ES-I3 (cell line): ENCODE data around the gene TRPV3.

Experiments
- H3K36me3 ChIP-seq: 2 replicates; pipeline ENCODE4 v1.6.1; 2013; ENCODE audit warnings: mild to moderate bottlenecking, low read length, control low read depth, moderate library complexity; ENCODE audit not compliant: insufficient read depth
- H3K4me1 ChIP-seq: 2 replicates; pipeline ENCODE4 v1.6.1; 2013; ENCODE audit warnings: mild to moderate bottlenecking, control low read depth, low read length; ENCODE audit not compliant: insufficient read depth
- H3K9ac ChIP-seq: 2 replicates; pipeline ENCODE4 v1.6.1; 2013; ENCODE audit warnings: low read depth, mild to moderate bottlenecking, low read length, moderate library complexity
- H3K9me3 ChIP-seq: 2 replicates; pipeline ENCODE4 v1.6.1; 2013; ENCODE audit warnings: mild to moderate bottlenecking, low read length, moderate library complexity; ENCODE audit not compliant: control insufficient read depth, insufficient read depth

The TRPV3 gene

GRCh38 chr17:3557768-3558583 is at the start of gene TRPV3:
TRPV3 (minus strand) TSS chr17:3557812; CDS start chr17:3554850, 2,962 bp downstream.
- H3K9me3 ChIP-seq: no peaks in the 10 kb centered on the region
- H3K36me3 ChIP-seq: no peaks in the 10 kb centered on the region
- H3K9ac ChIP-seq: no peak within 1 kb of the TSS
- no peaks in the 10 kb centered on the region; the same call in 1 of the 2 replicates for H3K4me1 ChIP-seq

GRCh38 chr17:3603870-3604259 is 46.3 kb upstream of the TRPV3 start:
- H3K4me1 ChIP-seq: no peaks in the 10 kb centered on the region
- H3K9me3 ChIP-seq: no peaks in the 10 kb centered on the region
- H3K36me3 ChIP-seq: peaks cover 6% of the 10 kb centered on the region
- no peak overlapping the region for H3K9ac ChIP-seq

- H3K9ac ChIP-seq: no peak overlapping the region
- no peaks in the 10 kb centered on the region for H3K4me1 ChIP-seq
- H3K9me3 ChIP-seq: no peaks in the 10 kb centered on the region
- peaks cover 4% of the 10 kb centered on the region; the same call in 1 of the 2 replicates for H3K36me3 ChIP-seq
These were observed 45.7 kb upstream of the TRPV3 start for GRCh38 chr17:3603119-3603869.

- no peaks in the 10 kb centered on the region for H3K4me1 ChIP-seq
- H3K9me3 ChIP-seq: no peaks in the 10 kb centered on the region
- no peak overlapping the region for H3K9ac ChIP-seq
- peaks cover 4% of the 10 kb centered on the region; the same call in 1 of the 2 replicates for H3K36me3 ChIP-seq
These were observed 44.9 kb upstream of the TRPV3 start for GRCh38 chr17:3602499-3602898.

- Histone ChIP-seq H3K9ac (no peak overlapping the region), H3K4me1 (no peaks in the 10 kb centered on the region), H3K9me3 (no peaks in the 10 kb centered on the region), H3K36me3 (peaks cover 4% of the 10 kb centered on the region; the same call in 1 of the 2 replicates)
These were observed 43.1 kb upstream of the TRPV3 start for GRCh38 chr17:3600529-3601205.

- no peaks in the 10 kb centered on the region for H3K9me3 ChIP-seq
- H3K4me1 ChIP-seq: no peaks in the 10 kb centered on the region; the same call in 1 of the 2 replicates
- no peak overlapping the region for H3K9ac ChIP-seq
- peaks cover 4% of the 10 kb centered on the region; the same call in 1 of the 2 replicates for H3K36me3 ChIP-seq
These were observed 40.5 kb upstream of the TRPV3 start for GRCh38 chr17:3598078-3598477.

- H3K4me1 ChIP-seq: no peaks in the 10 kb centered on the region; the same call in 1 of the 2 replicates
- peaks cover 3% of the 10 kb centered on the region; the same call in 1 of the 2 replicates for H3K36me3 ChIP-seq
- no peaks in the 10 kb centered on the region for H3K9me3 ChIP-seq
- H3K9ac ChIP-seq: no peak overlapping the region
These were observed 39.3 kb upstream of the TRPV3 start for GRCh38 chr17:3596804-3597464.

GRCh38 chr17:3594976-3595375 is 37.4 kb upstream of the TRPV3 start:
- Histone ChIP-seq H3K9ac (no peak overlapping the region), H3K9me3 (no peaks in the 10 kb centered on the region), H3K36me3 (no peaks in the 10 kb centered on the region), H3K4me1 (no peaks in the 10 kb centered on the region; the same call in 1 of the 2 replicates)

- Histone ChIP-seq H3K4me1 (no peaks in the 10 kb centered on the region; the same call in 1 of the 2 replicates), H3K9ac (no peak overlapping the region), H3K36me3 (no peaks in the 10 kb centered on the region; the same call in 1 of the 2 replicates), H3K9me3 (no peaks in the 10 kb centered on the region)
These were observed 36.6 kb upstream of the TRPV3 start for GRCh38 chr17:3594051-3594800.

GRCh38 chr17:3593384-3593783 is 35.8 kb upstream of the TRPV3 start:
- Histone ChIP-seq H3K9ac (no peak overlapping the region), H3K36me3 (no peaks in the 10 kb centered on the region; the same call in 1 of the 2 replicates), H3K9me3 (no peaks in the 10 kb centered on the region), H3K4me1 (no peaks in the 10 kb centered on the region; the same call in 1 of the 2 replicates)

GRCh38 chr17:3592216-3592860 is 34.7 kb upstream of the TRPV3 start:
- H3K9me3 ChIP-seq: no peaks in the 10 kb centered on the region
- no peaks in the 10 kb centered on the region; the same call in 1 of the 2 replicates for H3K36me3 ChIP-seq
- no peak overlapping the region for H3K9ac ChIP-seq
- no peaks in the 10 kb centered on the region; the same call in 1 of the 2 replicates for H3K4me1 ChIP-seq

GRCh38 chr17:3590768-3591167 is 33.2 kb upstream of the TRPV3 start:
- no peaks in the 10 kb centered on the region; the same call in 1 of the 2 replicates for H3K4me1 ChIP-seq
- no peak overlapping the region for H3K9ac ChIP-seq

GRCh38 chr17:3590231-3590630 is 32.6 kb upstream of the TRPV3 start:
- no peaks in the 10 kb centered on the region; the same call in none of the 2 replicates for H3K36me3 ChIP-seq
- H3K9ac ChIP-seq: no peak overlapping the region

More at GRCh38 chr17:3590768-3591167, 33.2 kb upstream of the TRPV3 start:
- Histone ChIP-seq H3K36me3 (no peaks in the 10 kb centered on the region; the same call in 1 of the 2 replicates), H3K9me3 (no peaks in the 10 kb centered on the region)

More at GRCh38 chr17:3590231-3590630, 32.6 kb upstream of the TRPV3 start:
- no peaks in the 10 kb centered on the region; the same call in 1 of the 2 replicates for H3K4me1 ChIP-seq
- no peaks in the 10 kb centered on the region for H3K9me3 ChIP-seq
